IMR-90 (cell line): Measurements from ENCODE around the gene MCUR1. TPM values are rescaled to one million over a fixed set of nuclear protein-coding genes. Genes with fewer than 3 reads are reported as not detected.

ENCODE experiments used
- ATAC-seq: fragments of 200-7000 bp; cut with Tn5 transposase; 2 replicates; pipeline ENCODE4 v1.9.1; 2020; ENCODE audit warnings: low read depth, mild to moderate bottlenecking, moderate library complexity
- BruUV-seq: library from RNA; stranded (reverse); fragments of 400-500 nt; replicated peaks from 2 replicates; lab custom pipeline; 2021; lab: Mats Ljungman, UMichigan
- CTCF ChIA-PET: fragments of 300-600 bp; formaldehyde crosslinking; extraction: SDS; loops from one replicate; lab custom pipeline; 2021; ENCODE audit warnings: antibody characterized with exemption; lab: Yijun Ruan, JAX
- POLR2A ChIA-PET: fragments of 300-600 bp; sonication (Branson Sonifier 250); formaldehyde crosslinking; loops from one replicate; lab custom pipeline; 2022; ENCODE audit warnings: antibody characterized with exemption; ENCODE audit not compliant: unreplicated experiment; lab: Charles Lee
- DNase-seq: peaks from one replicate; pipeline ENCODE4 v3.0.0; 2013
- H2AFZ ChIP-seq: replicated peaks from 2 replicates; pipeline ENCODE3; 2013; ENCODE audit warnings: low read length, mild to moderate bottlenecking; ENCODE audit not compliant: poor library complexity
- H2AK5ac ChIP-seq: 2 replicates; pipeline ENCODE4 v1.6.1; 2013; ENCODE audit warnings: low read depth, low read length, inconsistent platforms
- H2AK9ac ChIP-seq: replicated peaks from 2 replicates; pipeline ENCODE3; 2013; ENCODE audit warnings: mild to moderate bottlenecking, low read depth, low read length, moderate library complexity; ENCODE audit not compliant: poor library complexity
- H2BK120ac ChIP-seq: 2 replicates; pipeline ENCODE4 v1.6.1; 2013; ENCODE audit warnings: low read depth, low read length, inconsistent platforms
- H2BK15ac ChIP-seq: 3 replicates; pipeline ENCODE4 v1.6.1; 2013; ENCODE audit warnings: low read depth, low read length, inconsistent platforms
- H2BK20ac ChIP-seq: 2 replicates; pipeline ENCODE4 v1.6.1; 2013; ENCODE audit warnings: low read depth, mild to moderate bottlenecking, inconsistent platforms, low read length, moderate library complexity
- H2BK5ac ChIP-seq: 2 replicates; pipeline ENCODE4 v1.6.1; 2013; ENCODE audit warnings: mild to moderate bottlenecking, low read depth, low read length, inconsistent platforms; ENCODE audit not compliant: poor library complexity, severe bottlenecking
- H3K14ac ChIP-seq: replicated peaks from 2 replicates; pipeline ENCODE4 v1.6.1; 2013; ENCODE audit warnings: low read depth, low read length, inconsistent platforms
- H3K18ac ChIP-seq: 2 replicates; pipeline ENCODE4 v1.6.1; 2013; ENCODE audit warnings: low read depth, low read length, control low read depth
- H3K23ac ChIP-seq: 2 replicates; pipeline ENCODE4 v1.6.1; 2013; ENCODE audit warnings: low read depth, low read length, inconsistent platforms
- H3K27ac ChIP-seq: 2 replicates; pipeline ENCODE4 v1.5.1; 2013; ENCODE audit warnings: mild to moderate bottlenecking, control low read depth, low read length; ENCODE audit not compliant: insufficient read depth
- H3K27me3 ChIP-seq: 2 replicates; pipeline ENCODE4 v1.6.1; 2013; ENCODE audit warnings: low read length; ENCODE audit not compliant: control insufficient read depth, insufficient read depth
- H3K36me3 ChIP-seq: 2 replicates; pipeline ENCODE4 v1.6.1; 2013; ENCODE audit warnings: low read length, mixed read lengths; ENCODE audit not compliant: control insufficient read depth, insufficient read depth
- H3K4ac ChIP-seq: 2 replicates; pipeline ENCODE4 v1.6.1; 2013; ENCODE audit warnings: low read depth, low read length, inconsistent platforms
- H3K4me1 ChIP-seq: 2 replicates; pipeline ENCODE4 v1.6.1; 2013; ENCODE audit warnings: low read length, mixed read lengths; ENCODE audit not compliant: control insufficient read depth, insufficient read depth
- H3K4me2 ChIP-seq: 2 replicates; pipeline ENCODE4 v1.6.1; 2013; ENCODE audit warnings: low read depth, mild to moderate bottlenecking, control low read depth, low read length, moderate library complexity
- H3K4me3 ChIP-seq: 2 replicates; pipeline ENCODE4 v1.5.1; 2013; ENCODE audit warnings: low read depth, mild to moderate bottlenecking, control low read depth, low read length, moderate library complexity; ENCODE audit not compliant: insufficient read depth
- H3K56ac ChIP-seq: 2 replicates; pipeline ENCODE4 v1.6.1; 2013; ENCODE audit warnings: low read length, inconsistent platforms; ENCODE audit not compliant: insufficient read depth; ENCODE audit errors: extremely low read depth
- H3K79me1 ChIP-seq, 2 experiments: 2 replicates each; pipeline ENCODE4 v1.6.1; 2013; ENCODE audit warnings: low read length in 2 of 2, inconsistent platforms in 1 of 2, low read depth in 1 of 2
- H3K9ac ChIP-seq: 2 replicates; pipeline ENCODE4 v1.6.1; 2013; ENCODE audit warnings: low read depth, low read length, control low read depth
- H3K9me1 ChIP-seq: 2 replicates; pipeline ENCODE4 v1.6.1; 2013; ENCODE audit warnings: low read length, inconsistent platforms; ENCODE audit not compliant: insufficient read depth
- H3K9me3 ChIP-seq: 2 replicates; pipeline ENCODE4 v1.6.1; 2013; ENCODE audit warnings: low read length; ENCODE audit not compliant: control insufficient read depth, insufficient read depth
- H4K20me1 ChIP-seq: 2 replicates; pipeline ENCODE4 v1.6.1; 2013; ENCODE audit warnings: low read length, inconsistent platforms; ENCODE audit not compliant: insufficient read depth
- H4K5ac ChIP-seq: 2 replicates; pipeline ENCODE4 v1.6.1; 2013; ENCODE audit warnings: mild to moderate bottlenecking, low read depth, low read length, control low read depth
- H4K8ac ChIP-seq, 2 experiments: 2 replicates each; pipeline ENCODE4 v1.6.1; 2013; ENCODE audit warnings: low read depth in 2 of 2, low read length in 2 of 2, control low read depth in 1 of 2, inconsistent platforms in 1 of 2
- H4K91ac ChIP-seq: 2 replicates; pipeline ENCODE4 v1.6.1; 2013; ENCODE audit warnings: low read depth, low read length, inconsistent platforms; ENCODE audit not compliant: insufficient read depth
- CHD1 ChIP-seq: IDR thresholded peaks from 2 replicates; pipeline ENCODE4 v1.6.1; 2012; ENCODE audit warnings: low read depth, low read length, improper control_type of control experiment
- MAFK ChIP-seq: IDR thresholded peaks from 2 replicates; pipeline ENCODE4 v1.6.1; 2012; ENCODE audit warnings: low read depth, low read length, improper control_type of control experiment
- MXI1 ChIP-seq: IDR thresholded peaks from 2 replicates; pipeline ENCODE4 v1.6.1; 2012; ENCODE audit warnings: low read depth, mild to moderate bottlenecking, low read length, moderate library complexity, borderline replicate concordance
- RAD21 ChIP-seq: IDR thresholded peaks from 2 replicates; pipeline ENCODE4 v1.6.1; 2012; ENCODE audit warnings: low read length, improper control_type of control experiment
- WGBS, 2 experiments: methylation state at CpG; one replicate each; pipeline versions ENCODE4 v1.1.5 to v1.1.7; 2013; ENCODE audit warnings: missing lambda C conversion rate in 2 of 2; ENCODE audit not compliant: insufficient read length in 1 of 2; ENCODE audit errors: extremely low coverage in 2 of 2; 5-methylcytosine and 5-hydroxymethylcytosine counted together
- dilution Hi-C: fragments of 300-500 bp; cut with HindIII; formaldehyde crosslinking; loops from one replicate; pipeline ENCODE4 v1.14.3; 2018; ENCODE audit warnings: low sequenced_read_pairs; ENCODE audit not compliant: unreplicated experiment
- in situ Hi-C: fragments of 300-500 bp; cut with MboI; formaldehyde crosslinking; loops from 3 replicates; pipeline ENCODE4 v1.14.3; 2019; ENCODE audit warnings: low sequenced_read_pairs, inconsistent platforms, mixed read lengths
- intact Hi-C: fragments of 100-400 bp; cut with micrococcal nuclease; formaldehyde crosslinking; loops from 2 replicates; pipeline ENCODE4 v1.10.0; 2022
- polyA plus RNA-seq, 3 experiments: library from polyadenylated mRNA; depleted of rRNA; stranded (reverse); fragments of >200 nt; gene quantifications; 2 replicates each; pipeline ENCODE4 v1.2.3, GENCODE V29; 2012; ENCODE audit warnings: low replicate concordance in 1 of 3
- total RNA-seq: library from RNA; depleted of rRNA; stranded (reverse); fragments of >200 nt; gene quantifications from 2 replicates; pipeline ENCODE4 v1.2.3, GENCODE V29; 2012
- TF ChIP-seq, protein P1 (sequence below): conservative IDR thresholded peaks from 2 replicates; pipeline ENCODE4 v1.5.1; 2012; ENCODE audit warnings: mild to moderate bottlenecking, low read depth, low read length, improper control_type of control experiment
- TF ChIP-seq, protein P2 (sequence below): fragments of 150-350 bp; IDR thresholded peaks from 2 replicates; pipeline ENCODE4 v1.6.1; 2016; ENCODE audit warnings: low read depth, mild to moderate bottlenecking, low read length, moderate library complexity, borderline replicate concordance

MCUR1 gene
- total and polyA plus RNA-seq, 2 of the 4 experiments (the other 2 are of a cell fraction), result 4.1 to 6.5 TPM

DNA sequence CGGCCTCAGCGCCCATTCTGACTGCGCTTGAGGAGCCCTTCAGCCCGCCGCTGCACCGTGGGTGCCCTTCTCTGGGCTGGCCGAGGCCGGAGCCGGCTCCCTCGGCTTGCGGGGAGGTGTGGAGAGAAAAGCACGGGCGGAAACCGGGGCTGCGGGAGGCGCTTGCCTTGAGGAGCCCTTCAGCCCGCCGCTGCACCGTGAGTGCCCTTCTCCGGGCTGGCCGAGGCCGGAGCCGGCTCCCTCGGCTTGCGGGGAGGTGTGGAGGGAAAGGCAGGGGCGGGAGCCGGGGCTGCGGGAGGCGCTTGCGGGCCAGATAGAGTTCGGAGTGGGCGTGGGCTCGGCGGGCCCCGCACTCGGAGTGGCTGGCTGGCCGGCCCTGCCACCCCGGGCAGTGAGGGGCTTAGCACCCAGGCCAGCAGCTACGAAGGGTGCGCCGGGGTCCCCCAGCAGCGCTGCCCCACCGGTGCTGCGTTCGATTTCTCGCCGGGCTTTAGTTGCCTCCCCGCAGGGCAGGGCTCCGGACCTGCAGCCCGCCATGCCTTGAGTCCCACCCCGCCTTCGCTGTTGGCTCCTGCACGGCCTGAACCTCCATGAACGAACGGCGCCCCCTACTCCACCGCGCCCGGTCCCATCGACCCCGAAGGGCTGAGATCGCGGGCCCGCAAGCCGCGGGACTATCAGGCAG lies 45.7 kb upstream of the MCUR1 start:
- TF ChIP-seq, protein P1, sequence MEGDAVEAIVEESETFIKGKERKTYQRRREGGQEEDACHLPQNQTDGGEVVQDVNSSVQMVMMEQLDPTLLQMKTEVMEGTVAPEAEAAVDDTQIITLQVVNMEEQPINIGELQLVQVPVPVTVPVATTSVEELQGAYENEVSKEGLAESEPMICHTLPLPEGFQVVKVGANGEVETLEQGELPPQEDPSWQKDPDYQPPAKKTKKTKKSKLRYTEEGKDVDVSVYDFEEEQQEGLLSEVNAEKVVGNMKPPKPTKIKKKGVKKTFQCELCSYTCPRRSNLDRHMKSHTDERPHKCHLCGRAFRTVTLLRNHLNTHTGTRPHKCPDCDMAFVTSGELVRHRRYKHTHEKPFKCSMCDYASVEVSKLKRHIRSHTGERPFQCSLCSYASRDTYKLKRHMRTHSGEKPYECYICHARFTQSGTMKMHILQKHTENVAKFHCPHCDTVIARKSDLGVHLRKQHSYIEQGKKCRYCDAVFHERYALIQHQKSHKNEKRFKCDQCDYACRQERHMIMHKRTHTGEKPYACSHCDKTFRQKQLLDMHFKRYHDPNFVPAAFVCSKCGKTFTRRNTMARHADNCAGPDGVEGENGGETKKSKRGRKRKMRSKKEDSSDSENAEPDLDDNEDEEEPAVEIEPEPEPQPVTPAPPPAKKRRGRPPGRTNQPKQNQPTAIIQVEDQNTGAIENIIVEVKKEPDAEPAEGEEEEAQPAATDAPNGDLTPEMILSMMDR, result no peak
- TF ChIP-seq MAFK, result no peak
- TF ChIP-seq CHD1, result no peak
- TF ChIP-seq MXI1, result no peak
- TF ChIP-seq RAD21, result no peak
- TF ChIP-seq, protein P2, sequence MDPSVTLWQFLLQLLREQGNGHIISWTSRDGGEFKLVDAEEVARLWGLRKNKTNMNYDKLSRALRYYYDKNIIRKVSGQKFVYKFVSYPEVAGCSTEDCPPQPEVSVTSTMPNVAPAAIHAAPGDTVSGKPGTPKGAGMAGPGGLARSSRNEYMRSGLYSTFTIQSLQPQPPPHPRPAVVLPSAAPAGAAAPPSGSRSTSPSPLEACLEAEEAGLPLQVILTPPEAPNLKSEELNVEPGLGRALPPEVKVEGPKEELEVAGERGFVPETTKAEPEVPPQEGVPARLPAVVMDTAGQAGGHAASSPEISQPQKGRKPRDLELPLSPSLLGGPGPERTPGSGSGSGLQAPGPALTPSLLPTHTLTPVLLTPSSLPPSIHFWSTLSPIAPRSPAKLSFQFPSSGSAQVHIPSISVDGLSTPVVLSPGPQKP, result no peak
- peak overlapping the region; percentile 28 for H3K4me3 ChIP-seq
- no peaks in the 10 kb centered on the region for H3K9me1 ChIP-seq
- H2BK120ac ChIP-seq, result no peak overlapping the region
- H3K23ac ChIP-seq, result no peak overlapping the region
- no peak overlapping the region for H2AK9ac ChIP-seq
- ATAC-seq (peak; percentile 40), DNase-seq (no peak)
- no peak overlapping the region for H3K27ac ChIP-seq
- H3K9me3 ChIP-seq, result peaks cover 13% of the 10 kb centered on the region; the same call in 1 of the 2 replicates
- no peak overlapping the region for H4K8ac ChIP-seq
- peak overlapping the region; percentile 56 for H3K4me2 ChIP-seq
- no peak overlapping the region for H3K56ac ChIP-seq
- H2BK15ac ChIP-seq, result no peak overlapping the region
- H3K18ac ChIP-seq, result no peak overlapping the region
- no peak overlapping the region for H3K14ac ChIP-seq
- 36% methylated on average over 33 of the region's 66 CpGs; no CpG with 5 or more reads in 1 of the 2 experiments for WGBS, 2 experiments
- no peak overlapping the region for H4K5ac ChIP-seq
- no peak overlapping the region for H4K91ac ChIP-seq
- dilution Hi-C loops (no loop called here), intact Hi-C loops (no loop called here), in situ Hi-C loops (no loop called here)
- H3K79me1 ChIP-seq, result no peaks in the 10 kb centered on the region
- peaks cover 23% of the 10 kb centered on the region for H3K27me3 ChIP-seq
- BruUV-seq, result no TSS peak
- H3K36me3 ChIP-seq, result no peaks in the 10 kb centered on the region
- H2BK5ac ChIP-seq, result no peak overlapping the region
- H3K4ac ChIP-seq, result no peak overlapping the region
- H2AFZ ChIP-seq, result peak overlapping the region; percentile 75
- ChIA-PET CTCF (no interaction called here), POLR2A (no interaction called here)
- no peaks in the 10 kb centered on the region; the same call in 1 of the 2 replicates for H3K4me1 ChIP-seq
- H2BK20ac ChIP-seq, result no peak overlapping the region
- H3K9ac ChIP-seq, result no peak overlapping the region
- no peaks in the 10 kb centered on the region for H4K20me1 ChIP-seq
- no peak overlapping the region for H2AK5ac ChIP-seq
